GM23338 (cell line): ENCODE measurements around the gene FHAD1. TPM values are rescaled to one million over a fixed set of nuclear protein-coding genes. Genes with fewer than 3 reads are reported as not detected.

Experiments
- ATAC-seq: fragments of 200-7000 bp; cut with Tn5 transposase; 3 replicates; pipeline ENCODE4 v1.9.1; 2020
- DNase-seq: peaks from one replicate; pipeline ENCODE4 v3.0.0-alpha.2; 2015; ENCODE audit warnings: low spot score
- H2AFZ ChIP-seq: fragments of 200-600 bp; sonication (generic); 2 replicates; pipeline ENCODE4 v1.8.0; 2016; ENCODE audit warnings: antibody characterized with exemption, mild to moderate bottlenecking, moderate library complexity
- H3F3A ChIP-seq: fragments of 200-600 bp; sonication (generic); replicated peaks from 2 replicates; pipeline ENCODE4 v1.8.0; 2017; ENCODE audit warnings: antibody characterized with exemption, mixed run types, low read depth
- H3K27ac ChIP-seq: fragments of 200-600 bp; sonication (generic); 2 replicates; pipeline ENCODE4 v1.6.1; 2016; ENCODE audit warnings: low read depth
- H3K27me3 ChIP-seq: fragments of 200-600 bp; sonication (generic); 2 replicates; pipeline ENCODE4 v1.8.0; 2016; ENCODE audit warnings: mild to moderate bottlenecking, mixed run types, moderate library complexity; ENCODE audit not compliant: insufficient read depth
- H3K36me3 ChIP-seq: fragments of 200-600 bp; sonication (generic); 2 replicates; pipeline ENCODE4 v1.8.0; 2016; ENCODE audit warnings: mild to moderate bottlenecking; ENCODE audit not compliant: insufficient read depth
- H3K4me1 ChIP-seq: fragments of 200-600 bp; sonication (generic); 2 replicates; pipeline ENCODE4 v1.8.0; 2016; ENCODE audit warnings: mild to moderate bottlenecking, moderate library complexity; ENCODE audit not compliant: insufficient read depth
- H3K4me2 ChIP-seq: fragments of 200-600 bp; sonication (generic); 2 replicates; pipeline ENCODE4 v1.7.1; 2017; ENCODE audit warnings: mixed run types
- H3K4me3 ChIP-seq: fragments of 200-600 bp; sonication (generic); 2 replicates; pipeline ENCODE4 v1.6.1; 2016; ENCODE audit warnings: mixed run types
- H3K79me2 ChIP-seq: fragments of 200-600 bp; sonication (generic); replicated peaks from 2 replicates; pipeline ENCODE4 v1.8.0; 2017; ENCODE audit warnings: mild to moderate bottlenecking; ENCODE audit not compliant: insufficient read depth
- H3K9me2 ChIP-seq: fragments of 200-600 bp; sonication (generic); 2 replicates; pipeline ENCODE4 v1.8.0; 2017; ENCODE audit not compliant: insufficient read depth
- H4K20me1 ChIP-seq: fragments of 200-600 bp; sonication (generic); replicated peaks from 2 replicates; pipeline ENCODE4 v1.8.0; 2017; ENCODE audit warnings: mild to moderate bottlenecking; ENCODE audit not compliant: insufficient read depth
- H3K27ac Mint-ChIP-seq: 2 replicates; pipeline ENCODE4 v1.8.0; 2020; ENCODE audit warnings: inconsistent platforms, mild to moderate bottlenecking, moderate library complexity, mixed read lengths
- H3K27me3 Mint-ChIP-seq: 3 replicates; pipeline ENCODE4 v1.8.0; 2022; ENCODE audit warnings: low read depth, mild to moderate bottlenecking, moderate library complexity, mixed read lengths, inconsistent platforms; ENCODE audit not compliant: insufficient read depth, poor library complexity
- H3K36me3 Mint-ChIP-seq: 3 replicates; pipeline ENCODE4 v1.8.0; 2021; ENCODE audit warnings: low read depth, mild to moderate bottlenecking, inconsistent platforms, moderate library complexity, mixed read lengths
- H3K4me1 Mint-ChIP-seq: 3 replicates; pipeline ENCODE4 v1.8.0; 2020; ENCODE audit warnings: mild to moderate bottlenecking, inconsistent platforms, mixed read lengths
- H3K4me3 Mint-ChIP-seq: 3 replicates; pipeline ENCODE4 v1.8.0; 2021; ENCODE audit warnings: moderate library complexity, mild to moderate bottlenecking, inconsistent platforms, mixed read lengths
- H3K9me3 Mint-ChIP-seq: 3 replicates; pipeline ENCODE4 v1.8.0; 2020; ENCODE audit warnings: moderate library complexity, mild to moderate bottlenecking, inconsistent platforms, mixed read lengths
- CREB1 ChIP-seq: fragments of 250-450 bp; sonication (Bioruptor Pico); IDR thresholded peaks from 2 replicates; pipeline ENCODE4 v1.5.0; 2020; ENCODE audit warnings: low read depth, mild to moderate bottlenecking, moderate library complexity
- ETS1 ChIP-seq: IDR thresholded peaks from 2 replicates; pipeline ENCODE4 v1.6.1; 2016; ENCODE audit warnings: antibody characterized with exemption
- EZH2 ChIP-seq: fragments of 200-600 bp; sonication (generic); IDR thresholded peaks from one replicate; pipeline ENCODE4 v1.8.0; 2017; ENCODE audit warnings: antibody characterized with exemption, mild to moderate bottlenecking, low read depth; ENCODE audit not compliant: unreplicated experiment
- EZH2phosphoT487 ChIP-seq: fragments of 200-600 bp; sonication (generic); IDR thresholded peaks from one replicate; pipeline ENCODE4 v1.8.1; 2018; ENCODE audit warnings: antibody characterized with exemption; ENCODE audit not compliant: unreplicated experiment
- JUNB ChIP-seq: IDR thresholded peaks from one replicate; pipeline ENCODE4 v1.6.1; 2016; ENCODE audit warnings: antibody characterized with exemption; ENCODE audit not compliant: unreplicated experiment
- NANOG ChIP-seq: IDR thresholded peaks from 2 replicates; pipeline ENCODE4 v1.6.1; 2016; ENCODE audit warnings: antibody characterized with exemption, borderline replicate concordance
- POLR2AphosphoS5 ChIP-seq: IDR thresholded peaks from 2 replicates; pipeline ENCODE4 v1.6.1; 2016; ENCODE audit warnings: antibody characterized with exemption, low read depth
- STAT1 ChIP-seq: IDR thresholded peaks from one replicate; pipeline ENCODE4 v1.6.1; 2016; ENCODE audit warnings: antibody characterized with exemption; ENCODE audit not compliant: unreplicated experiment
- ZNF331 ChIP-seq: fragments of 250-450 bp; sonication (Bioruptor Pico); IDR thresholded peaks from 2 replicates; pipeline ENCODE4 v1.5.0; 2020; ENCODE audit warnings: low read depth, mild to moderate bottlenecking, moderate library complexity
- ZNF462 ChIP-seq: fragments of 250-450 bp; sonication (Bioruptor Pico); IDR thresholded peaks from 2 replicates; pipeline ENCODE4 v1.5.0; 2020; ENCODE audit warnings: mild to moderate bottlenecking, moderate library complexity
- polyA plus RNA-seq: library from polyadenylated mRNA; unstranded; fragments of >200 nt; fragmentation: Nextera tagmentation; extraction: Ambion mirVana; gene quantifications from 2 replicates; pipeline ENCODE4 v1.2.1, GENCODE V29; 2016
- total RNA-seq: library from RNA; depleted of rRNA; stranded (reverse); fragments of >200 nt; shearing (Covaris generic); gene quantifications from 2 replicates; pipeline ENCODE4 v1.2.3, GENCODE V29; 2014
- TF ChIP-seq, protein P1 (sequence below): IDR thresholded peaks from one replicate; pipeline ENCODE4 v1.6.1; 2018; ENCODE audit warnings: antibody characterized with exemption; ENCODE audit not compliant: unreplicated experiment

Gene FHAD1
- total and polyA plus RNA-seq, 2 experiments from 2014 or later: 1.8 to 3.3 TPM

DNA sequence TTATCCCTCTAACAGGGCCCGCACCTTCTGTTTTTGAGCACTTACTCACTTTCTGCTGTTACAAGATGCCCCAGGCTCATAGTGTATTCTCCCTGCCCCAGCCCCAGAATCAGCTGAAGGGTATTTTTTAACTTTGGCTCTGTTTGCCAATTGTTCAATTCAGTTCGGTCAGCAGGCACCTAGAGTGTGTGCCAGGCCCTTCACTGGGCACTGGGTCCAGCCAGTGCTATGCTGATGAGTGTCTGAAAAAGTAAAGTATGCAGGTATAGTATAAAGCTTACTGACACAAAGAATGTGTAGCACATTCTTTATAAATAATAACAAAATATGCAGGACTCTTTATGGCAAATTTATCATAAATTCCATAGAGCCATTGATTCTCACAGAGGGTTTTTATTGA lies 35.0 kb downstream of the FHAD1 start (continued):
- TF ChIP-seq, protein P1, sequence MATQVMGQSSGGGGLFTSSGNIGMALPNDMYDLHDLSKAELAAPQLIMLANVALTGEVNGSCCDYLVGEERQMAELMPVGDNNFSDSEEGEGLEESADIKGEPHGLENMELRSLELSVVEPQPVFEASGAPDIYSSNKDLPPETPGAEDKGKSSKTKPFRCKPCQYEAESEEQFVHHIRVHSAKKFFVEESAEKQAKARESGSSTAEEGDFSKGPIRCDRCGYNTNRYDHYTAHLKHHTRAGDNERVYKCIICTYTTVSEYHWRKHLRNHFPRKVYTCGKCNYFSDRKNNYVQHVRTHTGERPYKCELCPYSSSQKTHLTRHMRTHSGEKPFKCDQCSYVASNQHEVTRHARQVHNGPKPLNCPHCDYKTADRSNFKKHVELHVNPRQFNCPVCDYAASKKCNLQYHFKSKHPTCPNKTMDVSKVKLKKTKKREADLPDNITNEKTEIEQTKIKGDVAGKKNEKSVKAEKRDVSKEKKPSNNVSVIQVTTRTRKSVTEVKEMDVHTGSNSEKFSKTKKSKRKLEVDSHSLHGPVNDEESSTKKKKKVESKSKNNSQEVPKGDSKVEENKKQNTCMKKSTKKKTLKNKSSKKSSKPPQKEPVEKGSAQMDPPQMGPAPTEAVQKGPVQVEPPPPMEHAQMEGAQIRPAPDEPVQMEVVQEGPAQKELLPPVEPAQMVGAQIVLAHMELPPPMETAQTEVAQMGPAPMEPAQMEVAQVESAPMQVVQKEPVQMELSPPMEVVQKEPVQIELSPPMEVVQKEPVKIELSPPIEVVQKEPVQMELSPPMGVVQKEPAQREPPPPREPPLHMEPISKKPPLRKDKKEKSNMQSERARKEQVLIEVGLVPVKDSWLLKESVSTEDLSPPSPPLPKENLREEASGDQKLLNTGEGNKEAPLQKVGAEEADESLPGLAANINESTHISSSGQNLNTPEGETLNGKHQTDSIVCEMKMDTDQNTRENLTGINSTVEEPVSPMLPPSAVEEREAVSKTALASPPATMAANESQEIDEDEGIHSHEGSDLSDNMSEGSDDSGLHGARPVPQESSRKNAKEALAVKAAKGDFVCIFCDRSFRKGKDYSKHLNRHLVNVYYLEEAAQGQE: no peak
- no peak for TF ChIP-seq ZNF331
- TF ChIP-seq CREB1 (CRISPR knock-in tag): no peak

GRCh38 chr1:15282810-15283474 lies 35.9 kb downstream of the FHAD1 start:
- no peak overlapping the region for H3K4me3 Mint-ChIP-seq
- H2AFZ ChIP-seq: no peak overlapping the region
- H3K4me1 ChIP-seq: no peaks in the 10 kb centered on the region
- H3K4me3 ChIP-seq: no peak overlapping the region
- ATAC-seq (peak; percentile 41), DNase-seq (peak; percentile 56)
- no peaks in the 10 kb centered on the region for H3K36me3 Mint-ChIP-seq
- H3K4me1 Mint-ChIP-seq: peaks cover 2% of the 10 kb centered on the region; the same call in 2 of the 3 replicates
- H3K4me2 ChIP-seq: no peak overlapping the region
- H3K36me3 ChIP-seq: no peaks in the 10 kb centered on the region
- no peaks in the 10 kb centered on the region for H3F3A ChIP-seq
- no peak overlapping the region for H3K27ac ChIP-seq
- no peaks in the 10 kb centered on the region for H3K27me3 Mint-ChIP-seq
- no peaks in the 10 kb centered on the region for H3K27me3 ChIP-seq
- no peaks in the 10 kb centered on the region for H3K79me2 ChIP-seq
- H4K20me1 ChIP-seq: no peaks in the 10 kb centered on the region
- no peaks in the 10 kb centered on the region for H3K9me2 ChIP-seq
- no peaks in the 10 kb centered on the region for H3K9me3 Mint-ChIP-seq
- no peak overlapping the region for H3K27ac Mint-ChIP-seq
- TF ChIP-seq NANOG (no peak), ZNF462 (no peak), POLR2AphosphoS5 (no peak), JUNB (no peak), ETS1 (no peak), ZNF331 (no peak), EZH2 (no peak), CREB1 (CRISPR knock-in tag) (no peak), EZH2phosphoT487 (no peak), STAT1 (no peak)
